GM18909 (cell line): ENCODE data around the gene CHST10.
"Not testable (repeated sequence)": the region's sequence is repeated elsewhere in the genome, so short reads cannot be mapped to it uniquely, and the experiment has no call there.

Experiments used
- ATAC-seq: cut with Tn5 transposase; IDR thresholded peaks from one replicate; pipeline ENCODE4 v1.9.1; 2021; ENCODE audit warnings: mild to moderate bottlenecking; ENCODE audit not compliant: unreplicated experiment, poor library complexity

Gene CHST10

GRCh38 chr2:100395532-100396350, 21.7 kb downstream of the CHST10 start:
- no peak for ATAC-seq

- peak; percentile 52 for ATAC-seq
These were observed 23.3 kb downstream of the CHST10 start for GRCh38 chr2:100394111-100394641.

DNA sequence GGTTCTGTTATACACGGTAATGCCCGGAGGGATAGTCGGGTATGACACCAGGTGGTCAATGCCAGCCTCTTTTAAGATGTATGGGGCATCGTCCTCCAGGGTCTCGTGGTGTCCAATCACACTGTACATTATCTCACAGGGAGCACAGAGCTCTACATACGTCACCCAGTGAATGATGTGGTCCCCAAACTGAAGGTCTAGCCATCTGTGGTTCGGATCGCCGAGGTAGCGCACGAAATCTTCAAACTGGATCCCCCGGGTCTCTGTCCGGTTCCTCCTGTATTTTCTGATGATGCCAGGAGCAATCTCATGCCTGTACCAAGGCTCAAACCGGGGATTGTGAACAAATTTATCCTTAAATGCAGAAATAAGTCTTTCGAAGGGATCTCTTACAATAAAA, 24.1 kb downstream of the CHST10 start:
- no peak for ATAC-seq

GRCh38 chr2:100392715-100393114, 24.8 kb downstream of the CHST10 start:
- no peak for ATAC-seq

GRCh38 chr2:100391735-100392515, 25.5 kb downstream of the CHST10 start:
- no peak for ATAC-seq

GRCh38 chr2:100390001-100390940, 27.2 kb downstream of the CHST10 start:
- ATAC-seq, result no peak

GRCh38 chr2:100388703-100389102, 28.8 kb downstream of the CHST10 start:
- ATAC-seq, result no peak

- ATAC-seq, result no peak
These were observed 33.5 kb downstream of the CHST10 start for GRCh38 chr2:100383954-100384353.

DNA sequence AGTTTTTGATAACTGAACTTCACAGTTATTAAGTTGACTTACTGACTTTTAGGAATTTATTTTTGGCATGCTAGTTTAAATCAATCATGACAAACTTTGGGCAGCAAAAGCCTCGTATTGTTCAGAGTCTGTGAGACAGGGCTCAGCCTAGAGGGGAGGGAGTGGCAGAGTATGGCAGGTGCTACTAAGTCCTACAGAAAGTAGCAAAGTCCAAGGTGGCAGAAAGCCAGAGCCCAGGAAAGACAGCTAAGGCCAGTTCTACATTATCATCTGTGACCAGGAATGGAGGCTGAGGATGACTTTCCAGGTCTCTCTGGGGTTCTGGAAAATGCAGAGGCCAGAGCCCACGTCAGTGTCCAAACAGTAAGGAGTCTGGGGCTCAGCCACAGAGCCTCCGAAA, 34.2 kb downstream of the CHST10 start:
- ATAC-seq, result no peak

DNA sequence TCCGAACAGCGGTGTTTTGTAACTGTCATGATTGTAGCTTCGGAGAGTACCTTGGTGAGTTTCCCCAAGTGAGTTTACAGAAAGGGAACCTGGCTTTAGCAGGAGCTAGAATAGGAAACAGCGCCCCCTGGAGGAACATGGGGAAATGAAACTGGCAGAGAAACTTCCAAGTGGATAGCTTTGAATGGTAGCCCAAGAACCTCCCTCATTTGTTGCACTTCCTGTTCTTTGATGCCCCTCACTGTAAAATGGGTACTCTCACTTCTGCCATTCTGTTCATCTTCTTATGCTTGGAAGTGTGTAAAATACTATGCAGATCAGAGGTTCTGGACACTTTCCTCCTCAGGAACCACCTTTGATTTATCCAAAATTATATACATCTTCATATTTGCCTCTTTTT, 36.2 kb downstream of the CHST10 start:
- ATAC-seq, result no peak

DNA sequence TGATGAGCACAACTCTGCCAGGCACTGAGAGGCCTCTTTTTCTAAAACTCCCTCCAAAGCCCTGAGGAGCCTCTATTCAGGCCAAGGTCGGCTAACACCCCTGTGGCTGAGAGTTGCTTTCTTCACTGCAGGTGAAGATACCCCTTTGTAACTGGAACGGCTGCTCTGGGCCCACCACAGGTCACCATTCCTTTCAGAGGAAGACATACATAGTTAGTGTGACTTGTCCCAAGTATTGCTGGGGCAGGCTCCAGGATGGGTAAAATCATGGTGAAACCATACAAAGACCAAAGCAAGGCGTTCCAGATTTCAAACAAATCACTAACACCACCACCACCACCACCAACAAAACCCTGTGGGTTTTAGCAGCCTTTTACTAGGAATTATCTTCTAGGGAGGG, 36.8 kb downstream of the CHST10 start:
- ATAC-seq, result no peak

DNA sequence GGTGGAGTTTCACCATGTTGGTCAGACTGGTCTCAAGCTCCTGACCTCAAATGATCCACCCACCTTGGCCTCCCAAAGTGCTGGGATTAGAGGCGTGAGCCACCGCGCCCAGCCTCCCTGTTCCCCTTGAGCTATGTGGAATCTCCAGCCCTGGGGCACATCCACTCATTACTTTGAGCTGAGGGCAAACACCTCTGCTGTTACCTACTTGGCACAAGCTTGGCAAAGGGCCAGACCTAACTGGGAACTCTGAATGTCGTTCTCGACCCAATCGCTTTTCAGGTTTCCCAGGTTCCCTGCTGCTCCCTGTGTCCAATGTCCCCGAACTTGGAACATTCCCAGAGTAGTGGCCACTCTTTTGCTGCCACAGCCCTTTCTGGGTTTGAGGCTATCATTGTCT, 40.6 kb downstream of the CHST10 start:
- no peak for ATAC-seq

GRCh38 chr2:100367163-100367562, 50.3 kb downstream of the CHST10 start:
- ATAC-seq, result no peak

DNA sequence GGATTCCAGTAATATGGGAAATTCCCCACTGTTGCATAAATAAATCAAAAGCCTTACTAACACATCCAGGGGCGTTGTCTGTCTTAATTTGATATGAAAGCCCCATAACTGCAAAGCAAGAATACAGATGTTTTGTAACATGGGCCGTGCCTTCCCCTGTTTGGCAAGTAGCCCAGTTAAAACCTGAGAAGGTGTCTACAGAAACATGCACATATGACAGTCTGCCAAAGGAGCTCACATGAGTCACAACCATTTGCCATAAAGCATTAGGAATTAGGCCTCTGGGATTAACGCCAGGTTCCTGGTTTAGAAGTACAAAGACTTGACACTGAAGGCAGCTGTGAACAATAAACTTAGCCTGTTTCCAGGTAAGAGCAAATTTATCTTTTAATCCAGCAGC, 52.0 kb downstream of the CHST10 start:
- no peak for ATAC-seq

GRCh38 chr2:100362269-100362668, 55.2 kb downstream of the CHST10 start:
- not testable (repeated sequence) for ATAC-seq

- no peak for ATAC-seq
These were observed 57.9 kb downstream of the CHST10 start for GRCh38 chr2:100359576-100359975.

GRCh38 chr2:100358554-100358953, 58.9 kb downstream of the CHST10 start:
- ATAC-seq, result no peak

- no peak for ATAC-seq
These were observed 64.9 kb downstream of the CHST10 start for GRCh38 chr2:100352521-100352920.

DNA sequence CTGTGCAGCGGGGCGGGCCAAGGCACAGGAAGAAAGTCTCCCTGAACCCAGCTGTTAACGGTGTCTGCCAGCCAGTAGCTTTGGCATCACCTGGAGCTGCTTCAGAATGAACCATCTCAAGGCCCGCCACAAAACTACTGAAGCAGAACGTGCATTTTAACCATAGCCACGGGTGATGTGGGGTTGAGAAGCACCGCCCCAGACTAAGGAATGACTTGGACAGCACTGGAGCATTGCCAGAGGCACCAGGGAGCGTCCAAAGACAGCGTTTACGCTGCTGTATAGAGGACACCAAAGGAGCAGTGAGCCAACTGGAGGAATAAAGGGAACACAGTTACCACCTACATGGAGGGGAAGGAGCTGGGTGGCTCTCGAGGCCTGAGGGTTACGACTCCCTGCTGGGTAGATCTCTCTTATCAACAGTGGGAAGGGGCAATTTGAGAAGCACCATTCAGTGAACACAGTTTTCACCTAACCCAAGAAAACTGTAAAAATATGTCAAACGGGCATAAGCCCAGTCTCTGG, 66.7 kb downstream of the CHST10 start:
- no peak for ATAC-seq

GRCh38 chr2:100345144-100345543, 72.3 kb downstream of the CHST10 start:
- not testable (repeated sequence) for ATAC-seq
